ENCODE measurements around the gene TAGLN.
"Not testable (repeated sequence)": the region's sequence is repeated elsewhere in the genome, so short reads cannot be mapped to it uniquely, and the experiment has no call there.

Gene TAGLN

GRCh38 chr11:117181586-117182550, 17.3 kb upstream of the TAGLN start:
- DNase-seq: no peak

- DNase-seq: no peak
These were observed 16.6 kb upstream of the TAGLN start for GRCh38 chr11:117182551-117182935.

- not testable (repeated sequence) for DNase-seq
These were observed 16.0 kb upstream of the TAGLN start for GRCh38 chr11:117183178-117183577.

GRCh38 chr11:117183724-117184349, 15.3 kb upstream of the TAGLN start:
- DNase-seq: no peak

- DNase-seq: no peak
These were observed 13.3 kb upstream of the TAGLN start for GRCh38 chr11:117185736-117186430.

- no peak for DNase-seq
These were observed 12.8 kb upstream of the TAGLN start for GRCh38 chr11:117186431-117186761.

GRCh38 chr11:117187007-117187406, 12.2 kb upstream of the TAGLN start:
- no peak for DNase-seq

GRCh38 chr11:117187428-117187798, 11.8 kb upstream of the TAGLN start:
- no peak for DNase-seq

GRCh38 chr11:117187799-117188481, 11.2 kb upstream of the TAGLN start:
- no peak for DNase-seq

- DNase-seq: no peak
These were observed 10.5 kb upstream of the TAGLN start for GRCh38 chr11:117188620-117189081.

- no peak for DNase-seq
These were observed 9.8 kb upstream of the TAGLN start for GRCh38 chr11:117189191-117189940.

- DNase-seq: no peak
These were observed 9.1 kb upstream of the TAGLN start for GRCh38 chr11:117189941-117190544.

- no peak for DNase-seq
These were observed 7.3 kb upstream of the TAGLN start for GRCh38 chr11:117191680-117192400.

- no peak for DNase-seq
These were observed 6.7 kb upstream of the TAGLN start for GRCh38 chr11:117192401-117192875.

- no peak for DNase-seq
These were observed 5.8 kb upstream of the TAGLN start for GRCh38 chr11:117193130-117194020.

GRCh38 chr11:117194267-117194666, 4.9 kb upstream of the TAGLN start:
- no peak for DNase-seq

- no peak for DNase-seq
These were observed 3.9 kb upstream of the TAGLN start for GRCh38 chr11:117195258-117195657.

- no peak for DNase-seq
These were observed 3.4 kb upstream of the TAGLN start for GRCh38 chr11:117195761-117196160.

GRCh38 chr11:117197006-117197405, 2.2 kb upstream of the TAGLN start:
- no peak for DNase-seq
